MCF 10A (cell line): ENCODE measurements around the gene PELI3. TPM values are rescaled to one million over a fixed set of nuclear protein-coding genes. Genes with fewer than 3 reads are reported as not detected.

Experiments used
- BruUV-seq: library from RNA; stranded (reverse); fragments of 400-500 nt; replicated peaks from 2 replicates; lab custom pipeline; 2021; lab: Mats Ljungman, UMichigan
- CTCF ChIA-PET: fragments of 300-600 bp; sonication (Branson Sonifier 250); formaldehyde crosslinking; extraction: SDS; loops from one replicate; lab custom pipeline; 2021; ENCODE audit warnings: antibody characterized with exemption, inconsistent platforms; lab: Yijun Ruan, JAX
- POLR2A ChIA-PET: fragments of 300-600, 350-650 bp; sonication (Branson Sonifier 250); formaldehyde crosslinking; extraction: SDS; loops from one replicate; lab custom pipeline; 2020; ENCODE audit warnings: antibody characterized with exemption, inconsistent platforms; lab: Yijun Ruan, JAX
- DNase-seq: peaks from one replicate; pipeline ENCODE4 v3.0.0-alpha.2; 2018; ENCODE audit not compliant: unreplicated experiment
- H3K27ac Mint-ChIP-seq: one replicate; pipeline ENCODE4 v1.8.0; 2022; ENCODE audit warnings: mild to moderate bottlenecking, low read depth, mixed read lengths; ENCODE audit not compliant: unreplicated experiment
- H3K27me3 Mint-ChIP-seq: one replicate; pipeline ENCODE4 v1.8.0; 2022; ENCODE audit warnings: mixed read lengths; ENCODE audit not compliant: insufficient read depth, unreplicated experiment
- H3K36me3 Mint-ChIP-seq: one replicate; pipeline ENCODE4 v1.8.0; 2022; ENCODE audit warnings: mild to moderate bottlenecking, moderate library complexity, mixed read lengths; ENCODE audit not compliant: insufficient read depth, unreplicated experiment
- H3K4me1 Mint-ChIP-seq: one replicate; pipeline ENCODE4 v1.8.0; 2022; ENCODE audit warnings: mixed read lengths; ENCODE audit not compliant: insufficient read depth, unreplicated experiment
- H3K4me3 Mint-ChIP-seq: one replicate; pipeline ENCODE4 v1.8.0; 2022; ENCODE audit warnings: mild to moderate bottlenecking, moderate library complexity, mixed read lengths; ENCODE audit not compliant: unreplicated experiment
- H3K9me3 Mint-ChIP-seq: one replicate; pipeline ENCODE4 v1.8.0; 2022; ENCODE audit warnings: mixed read lengths; ENCODE audit not compliant: unreplicated experiment
- intact Hi-C: fragments of 100-400 bp; cut with micrococcal nuclease; formaldehyde crosslinking; loops from 2 replicates; pipeline ENCODE4 v1.14.1; 2022
- total RNA-seq: library from RNA; stranded (reverse); gene quantifications from 2 replicates; pipeline ENCODE4 v1.2.3, GENCODE V29; 2022
- TF ChIP-seq, protein P1 (sequence below): fragments of 200-600 bp; IDR thresholded peaks from one replicate; pipeline ENCODE4 v1.8.0; 2022; ENCODE audit warnings: antibody characterized with exemption, mild to moderate bottlenecking; ENCODE audit not compliant: unreplicated experiment

The PELI3 gene
- total RNA-seq, 1 experiment from 2014 or later, result 6.1 TPM

DNA sequence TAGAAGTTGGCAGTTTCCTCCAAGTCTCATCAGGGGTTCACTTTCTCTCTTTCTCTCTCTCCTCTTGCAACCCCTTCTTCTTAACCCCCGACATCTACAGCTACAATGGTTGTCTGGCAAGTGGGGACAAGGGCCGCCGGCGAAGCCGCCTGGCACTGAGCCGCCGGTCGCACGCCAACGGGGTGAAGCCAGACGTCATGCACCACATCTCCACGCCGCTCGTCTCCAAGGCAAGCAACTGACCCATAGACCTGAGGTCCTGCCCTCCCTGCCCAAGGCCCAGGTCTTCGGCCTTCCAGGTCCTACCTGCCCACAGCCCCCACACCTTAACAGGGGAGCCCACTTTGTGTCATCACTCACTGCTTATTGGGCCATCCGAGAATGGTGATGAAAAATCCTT, 4.4 kb downstream of the PELI3 start:
- H3K36me3 Mint-ChIP-seq, result peaks cover 18% of the 10 kb centered on the region
- no peak for DNase-seq
- no peak overlapping the region for H3K27ac Mint-ChIP-seq
- no peaks in the 10 kb centered on the region for H3K4me1 Mint-ChIP-seq
- TF ChIP-seq, protein P1, sequence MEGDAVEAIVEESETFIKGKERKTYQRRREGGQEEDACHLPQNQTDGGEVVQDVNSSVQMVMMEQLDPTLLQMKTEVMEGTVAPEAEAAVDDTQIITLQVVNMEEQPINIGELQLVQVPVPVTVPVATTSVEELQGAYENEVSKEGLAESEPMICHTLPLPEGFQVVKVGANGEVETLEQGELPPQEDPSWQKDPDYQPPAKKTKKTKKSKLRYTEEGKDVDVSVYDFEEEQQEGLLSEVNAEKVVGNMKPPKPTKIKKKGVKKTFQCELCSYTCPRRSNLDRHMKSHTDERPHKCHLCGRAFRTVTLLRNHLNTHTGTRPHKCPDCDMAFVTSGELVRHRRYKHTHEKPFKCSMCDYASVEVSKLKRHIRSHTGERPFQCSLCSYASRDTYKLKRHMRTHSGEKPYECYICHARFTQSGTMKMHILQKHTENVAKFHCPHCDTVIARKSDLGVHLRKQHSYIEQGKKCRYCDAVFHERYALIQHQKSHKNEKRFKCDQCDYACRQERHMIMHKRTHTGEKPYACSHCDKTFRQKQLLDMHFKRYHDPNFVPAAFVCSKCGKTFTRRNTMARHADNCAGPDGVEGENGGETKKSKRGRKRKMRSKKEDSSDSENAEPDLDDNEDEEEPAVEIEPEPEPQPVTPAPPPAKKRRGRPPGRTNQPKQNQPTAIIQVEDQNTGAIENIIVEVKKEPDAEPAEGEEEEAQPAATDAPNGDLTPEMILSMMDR, result no peak
- H3K9me3 Mint-ChIP-seq, result no peaks in the 10 kb centered on the region
- ChIA-PET CTCF (interaction anchor here (1.0 kb wide), 1 partner anchor 918 kb away, joined by 4 read pairs; no protein-coding TSS in a partner anchor), POLR2A (interaction anchor here (0.6 to 1.2 kb wide), 2 partner anchors 9 to 363 kb away, joined by 3 to 5 read pairs; partner anchors contain the start of gene DPP3)
- no TSS peak for BruUV-seq
- H3K27me3 Mint-ChIP-seq, result no peaks in the 10 kb centered on the region
- intact Hi-C loops, result no loop called here
- no peak overlapping the region for H3K4me3 Mint-ChIP-seq

DNA sequence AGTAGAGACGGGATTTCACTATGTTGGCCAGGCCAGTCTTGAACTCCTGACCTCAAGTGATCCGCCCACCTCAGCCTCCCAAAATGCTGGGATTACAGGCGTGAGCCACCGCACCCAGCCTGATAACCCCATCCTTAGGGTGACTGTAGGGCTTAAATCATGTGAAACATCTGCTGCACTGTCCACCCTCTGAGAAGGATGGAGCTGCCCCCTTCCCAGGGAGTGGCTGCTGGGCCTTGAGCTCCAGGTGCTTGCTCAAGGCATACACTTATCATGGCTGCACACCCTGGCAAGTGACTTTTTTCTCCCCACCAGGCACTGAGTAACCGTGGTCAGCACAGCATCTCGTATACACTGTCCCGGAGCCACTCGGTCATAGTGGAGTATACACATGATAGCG, 5.3 kb downstream of the PELI3 start:
- TF ChIP-seq, protein P1, result no peak
- no peaks in the 10 kb centered on the region for H3K27me3 Mint-ChIP-seq
- H3K4me1 Mint-ChIP-seq, result no peaks in the 10 kb centered on the region
- peaks cover 27% of the 10 kb centered on the region for H3K36me3 Mint-ChIP-seq
- no peak overlapping the region for H3K4me3 Mint-ChIP-seq
- ChIA-PET CTCF (interaction anchor here (0.6 to 1.1 kb wide), 4 partner anchors 37 to 917 kb away, joined by 4 to 5 read pairs (median 4); no protein-coding TSS in a partner anchor), POLR2A (interaction anchor here (0.9 kb wide), 2 partner anchors 54 to 145 kb away, joined by 3 read pairs; partner anchors contain the start of gene RBM14)
- no peak for DNase-seq
- intact Hi-C loops, result no loop called here
- H3K9me3 Mint-ChIP-seq, result no peaks in the 10 kb centered on the region
- H3K27ac Mint-ChIP-seq, result no peak overlapping the region
- BruUV-seq, result no TSS peak

DNA sequence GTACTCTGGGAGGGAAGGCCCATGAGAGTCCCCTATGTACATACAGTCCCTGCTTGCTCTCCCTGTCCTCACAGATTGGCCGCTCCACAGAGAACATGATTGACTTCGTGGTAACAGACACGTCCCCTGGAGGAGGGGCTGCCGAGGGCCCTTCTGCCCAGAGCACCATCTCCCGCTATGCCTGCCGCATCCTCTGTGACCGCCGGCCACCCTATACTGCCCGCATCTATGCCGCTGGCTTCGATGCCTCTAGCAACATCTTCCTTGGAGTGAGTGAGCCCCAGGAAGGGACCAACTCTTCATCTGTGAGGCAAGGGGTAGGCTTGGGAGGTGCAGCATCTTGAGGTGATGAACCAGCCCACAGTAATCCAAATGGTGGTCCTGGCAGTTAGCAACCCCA, 6.5 kb downstream of the PELI3 start:
- no peak for DNase-seq
- TF ChIP-seq, protein P1, result no peak
- ChIA-PET CTCF (no interaction called here), POLR2A (interaction anchor here (0.6 kb wide), 2 partner anchors 191 to 275 kb away, joined by 4 to 5 read pairs; no protein-coding TSS in a partner anchor)
- H3K4me3 Mint-ChIP-seq, result no peak overlapping the region
- H3K4me1 Mint-ChIP-seq, result peaks cover 8% of the 10 kb centered on the region
- H3K27me3 Mint-ChIP-seq, result no peaks in the 10 kb centered on the region
- no TSS peak for BruUV-seq
- H3K9me3 Mint-ChIP-seq, result no peaks in the 10 kb centered on the region
- no peak overlapping the region for H3K27ac Mint-ChIP-seq
- intact Hi-C loops, result no loop called here
- H3K36me3 Mint-ChIP-seq, result peaks cover 27% of the 10 kb centered on the region

DNA sequence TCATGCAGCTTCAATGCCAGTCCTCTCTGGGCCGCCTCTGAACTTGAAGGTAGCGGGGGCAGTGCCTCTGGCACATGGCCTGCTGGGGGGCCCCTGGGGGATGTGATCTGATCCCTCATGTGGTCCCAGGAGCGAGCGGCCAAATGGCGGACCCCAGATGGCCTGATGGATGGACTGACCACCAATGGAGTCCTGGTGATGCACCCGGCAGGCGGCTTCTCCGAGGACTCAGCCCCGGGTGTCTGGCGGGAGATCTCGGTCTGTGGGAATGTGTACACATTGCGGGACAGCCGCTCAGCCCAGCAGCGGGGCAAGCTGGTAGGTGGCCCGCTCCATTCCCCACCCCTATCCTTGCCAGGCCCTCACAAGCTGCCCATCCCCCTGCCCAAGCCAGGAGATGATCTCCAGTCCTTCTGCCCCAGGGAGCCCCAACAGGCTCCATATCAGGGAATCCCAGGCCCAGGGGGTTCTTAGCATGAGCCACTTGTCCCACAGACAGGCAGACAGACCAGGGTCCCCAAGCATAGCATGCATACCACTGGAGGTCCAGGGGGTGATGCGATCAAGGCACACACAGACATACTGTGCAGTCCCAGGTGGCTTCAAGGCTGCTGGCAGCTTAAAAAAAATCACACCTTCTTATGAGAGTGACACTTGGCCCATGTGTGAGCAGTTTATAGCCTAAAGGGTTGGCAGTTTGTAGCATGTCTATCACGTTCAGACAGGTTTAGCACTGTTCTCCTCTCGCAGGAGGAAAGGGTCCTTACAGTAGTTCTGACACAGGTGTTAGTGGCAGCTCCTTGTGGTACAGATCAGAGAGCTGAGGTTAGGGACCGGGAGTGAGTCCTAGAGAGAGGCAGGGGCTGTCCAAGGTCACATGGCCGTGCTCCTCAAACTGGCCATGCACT, 7.2 kb downstream of the PELI3 start:
- Mint-ChIP-seq H3K36me3 (peaks cover 27% of the 10 kb centered on the region), H3K4me1 (peaks cover 13% of the 10 kb centered on the region), H3K27ac (no peak overlapping the region), H3K9me3 (no peaks in the 10 kb centered on the region), H3K27me3 (no peaks in the 10 kb centered on the region), H3K4me3 (no peak overlapping the region)
- intact Hi-C loops, result no loop called here
- ChIA-PET CTCF (interaction anchor here (0.6 kb wide), 1 partner anchor 34 kb away, joined by 3 read pairs; no protein-coding TSS in a partner anchor), POLR2A (interaction anchor here (0.6 kb wide), 3 partner anchors 119 to 1140 kb away, joined by 3 to 5 read pairs (median 3); partner anchors contain the start of gene DPF2)
- TF ChIP-seq, protein P1, result no peak
- no TSS peak for BruUV-seq
- DNase-seq, result no peak
